Spleen (tissue), 11 donors: ENCODE results near the gene HORMAD2. TPM values are rescaled to one million over a fixed set of nuclear protein-coding genes. Genes with fewer than 3 reads are reported as not detected.
A peak's percentile ranks its signal among the peaks of the same experiment; 100 is the strongest.

Source experiments
- DNase-seq: peaks from one replicate; pipeline ENCODE4 v3.0.0-alpha.2; 2020
- H3K27ac ChIP-seq, 8 donors: fragments of 200-600 bp; sonication (generic) in 7 of 8; 1 replicate in 4 of 8; 2 replicates in 4 of 8; pipeline versions ENCODE4 v1.5.0 to v1.8.0; 2016 to 2021; ENCODE audit warnings: inconsistent platforms in 4 of 8, mild to moderate bottlenecking in 4 of 8, moderate library complexity in 1 of 8
- H3K27me3 ChIP-seq, 7 donors: fragments of 200-600 bp; sonication (generic) in 6 of 7; replicated peaks in 1 of 7; 1 replicate in 4 of 7; 2 replicates in 3 of 7; pipeline versions ENCODE4 v1.5.0 to v1.8.0; 2016 to 2021; ENCODE audit warnings: inconsistent platforms in 3 of 7, mild to moderate bottlenecking in 1 of 7
- H3K36me3 ChIP-seq, 6 donors: fragments of 200-600 bp; sonication (generic) in 5 of 6; 1 replicate in 4 of 6; 2 replicates in 2 of 6; pipeline versions ENCODE4 v1.5.0 to v1.8.0; 2016 to 2021; ENCODE audit warnings: inconsistent platforms in 2 of 6
- H3K4me1 ChIP-seq, 6 donors: fragments of 200-600 bp; sonication (generic) in 5 of 6; 1 replicate in 3 of 6; 2 replicates in 3 of 6; pipeline versions ENCODE4 v1.5.0 to v1.8.0; 2016 to 2021; ENCODE audit warnings: inconsistent platforms in 3 of 6
- H3K4me3 ChIP-seq, 8 donors: fragments of 200-600 bp; sonication (generic) in 7 of 8; 1 replicate in 4 of 8; 2 replicates in 4 of 8; pipeline versions ENCODE4 v1.5.0 to v1.8.0; 2016 to 2021; ENCODE audit warnings: inconsistent platforms in 4 of 8, mild to moderate bottlenecking in 4 of 8, moderate library complexity in 2 of 8
- H3K9me3 ChIP-seq, 8 donors: fragments of 200-600 bp; sonication (generic) in 7 of 8; 1 replicate in 4 of 8; 2 replicates in 4 of 8; pipeline versions ENCODE4 v1.5.0 to v1.8.0; 2016 to 2021; ENCODE audit warnings: inconsistent platforms in 4 of 8
- CTCF ChIP-seq, 11 experiments: fragments of 200-600 bp in 7 of 11; fragments of 450-650 bp in 4 of 11; sonication (generic) in 4 of 11; IDR thresholded peaks in 8 of 11; conservative IDR thresholded peaks in 3 of 11; 1 replicate in 7 of 11; 2 replicates in 4 of 11; pipeline versions ENCODE4 v1.4.0 to v1.8.0; 2016 to 2021; ENCODE audit warnings: antibody characterized with exemption in 11 of 11, inconsistent platforms in 4 of 11, mild to moderate bottlenecking in 1 of 11
- POLR2A ChIP-seq, 3 donors: fragments of 450-650 bp; IDR thresholded peaks; one replicate each; pipeline ENCODE4 v1.5.1; 2017; ENCODE audit warnings: antibody characterized with exemption in 3 of 3, mild to moderate bottlenecking in 1 of 3
- POLR2AphosphoS5 ChIP-seq, 3 donors: sonication (generic); formaldehyde crosslinking; IDR thresholded peaks; one replicate each; pipeline ENCODE4 v1.5.1; 2017; ENCODE audit warnings: antibody characterized with exemption in 3 of 3
- WGBS, 5 donors: extraction: QIAGEN DNeasy Blood & Tissue Kit in 3 of 5; methylation state at CpG; one replicate each; pipeline versions ENCODE4 v1.1.5 to v1.1.7; 2013 to 2018; 5-methylcytosine and 5-hydroxymethylcytosine counted together
- intact Hi-C: fragments of 100-400 bp; cut with DNase I; formaldehyde crosslinking; loops from one replicate; pipeline ENCODE4 v1.15.0; 2023; ENCODE audit warnings: low total_unique reads
- polyA plus RNA-seq, 3 donors: library from polyadenylated mRNA; stranded (reverse); fragments of 200-250 nt; gene quantifications; one replicate each; pipeline ENCODE4 v1.2.1, GENCODE V29; 2013
- total RNA-seq, 7 donors: library from RNA; depleted of rRNA in 3 of 7; stranded (reverse); fragments of >200 nt in 3 of 7; fragmentation: NEBNext Ultra II Directional in 4 of 7; extraction: Animal tissue kit (Norgen Biotek cat#: 25700) in 4 of 7; gene quantifications; one replicate each; pipeline versions ENCODE4 v1.1.0 to v1.2.1, GENCODE V29; 2016 to 2021
- donor health status: healthy with polysubstance abuse.
- donor health status: DM: no; HTN: no; CAD: no; lungs with moderate emphysema.
- donor health status: DM: no; HTN: no; CAD: no.
- donor health status: Bipolar disorder and iron deficiency.
- donor health status: healthy.
- donor health status: DM: no; HTN: no; CAD: no.
- donor health status: DM: yes; HTN: yes; CAD: no.

Gene HORMAD2
- total and polyA plus RNA-seq, 10 donors: not detected

- TF ChIP-seq CTCF (IDR thresholded peaks at IDR 0.05 in 8 of 11, conservative IDR thresholded peaks at IDR 0.05 in 3 of 11): no peak
- TF ChIP-seq POLR2A (IDR thresholded peaks at IDR 0.05): no peak
- Histone ChIP-seq H3K4me3 (peak overlapping the region in 1 of 8 donors; percentile 23), H3K4me1 (peaks cover 27 to 99% (median 60%) of the 10 kb centered on the region in 6 donors), H3K9me3 (no peaks in the 10 kb centered on the region), H3K27ac (peak overlapping the region in 7 of 8 donors; percentile 51 to 91 (median 82)), H3K27me3 (no peaks in the 10 kb centered on the region), H3K36me3 (no peaks in the 10 kb centered on the region)
- whole genome bisulfite sequencing, 5 donors: 65 to 83% (median 74%) methylated on average over 3 of the region's 3 CpGs
- intact Hi-C loops: no loop called here
- DNase-seq: no peak
Observed at GRCh38 chr22:30193031-30193775, 112.9 kb downstream of the HORMAD2 start.

GRCh38 chr22:30195245-30196140, 115.2 kb downstream of the HORMAD2 start:
- Histone ChIP-seq H3K36me3 (no peaks in the 10 kb centered on the region), H3K27ac (peak overlapping the region; percentile 44 to 91 (median 82)), H3K27me3 (no peaks in the 10 kb centered on the region), H3K4me3 (peak overlapping the region in 2 of 8 donors; percentile 0 to 47), H3K4me1 (peaks cover 23 to 86% (median 50%) of the 10 kb centered on the region in 6 donors), H3K9me3 (no peaks in the 10 kb centered on the region)
- TF ChIP-seq POLR2AphosphoS5 (IDR thresholded peaks at IDR 0.05) (no peak), CTCF (IDR thresholded peaks at IDR 0.05 in 8 of 11, conservative IDR thresholded peaks at IDR 0.05 in 3 of 11) (no peak), POLR2A (IDR thresholded peaks at IDR 0.05) (no peak)
- DNase-seq: no peak
- intact Hi-C loops: no loop called here
- WGBS, 5 donors: 46 to 72% (median 55%) methylated on average over 5 of the region's 5 CpGs

GRCh38 chr22:30196141-30196879, 116.0 kb downstream of the HORMAD2 start:
- Histone ChIP-seq H3K4me1 (peaks cover 20 to 78% (median 42%) of the 10 kb centered on the region in 6 donors), H3K9me3 (no peaks in the 10 kb centered on the region), H3K4me3 (peak overlapping the region in 2 of 8 donors; percentile 0 to 47), H3K27ac (peak overlapping the region; percentile 44 to 91 (median 82)), H3K36me3 (no peaks in the 10 kb centered on the region), H3K27me3 (no peaks in the 10 kb centered on the region)
- DNase-seq: peak; percentile 91
- 2 to 12% (median 7%) methylated on average over 10 to 11 of the region's 11 CpGs for WGBS, 5 donors
- intact Hi-C loops: no loop called here
- TF ChIP-seq POLR2A (IDR thresholded peaks at IDR 0.05) (no peak), POLR2AphosphoS5 (IDR thresholded peaks at IDR 0.05) (peak; percentile 54 to 84 (median 78)), CTCF (IDR thresholded peaks at IDR 0.05 in 8 of 11, conservative IDR thresholded peaks at IDR 0.05 in 3 of 11) (peak in 1 of 11 experiments; percentile 15)
